ENCODE data around the gene TMEM47. TPM values are rescaled to one million over a fixed set of nuclear protein-coding genes. Genes with fewer than 3 reads are reported as not detected.

Gene TMEM47
- total and polyA plus RNA-seq, 2 of the 8 experiments (the other 6 are each of a cell fraction or from before 2014, with no cell fraction given) = 24.8 to 28.5 TPM

DNA sequence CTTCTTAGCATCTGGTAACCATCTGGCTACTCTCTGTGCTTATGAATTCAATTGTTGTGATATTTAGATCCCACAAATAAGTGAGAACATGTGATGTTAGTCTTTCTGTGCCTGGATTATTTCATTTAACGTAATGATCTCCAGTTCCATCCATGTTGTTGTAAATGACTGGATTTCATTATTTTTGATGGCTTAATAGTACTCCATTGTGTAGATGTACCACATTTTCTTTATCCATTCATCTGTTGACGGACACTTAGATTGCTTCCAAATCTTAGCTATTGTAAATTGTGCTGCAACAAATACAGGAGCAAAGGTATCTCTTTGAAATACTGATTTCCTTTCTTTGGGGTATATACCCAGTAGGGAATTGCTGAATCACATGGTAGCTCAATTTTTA, 30.0 kb upstream of the TMEM47 start:
- Histone ChIP-seq H2BK5ac (ENCODE audit: low read depth, low read length) (no peak overlapping the region), H2AK5ac (ENCODE audit: low read depth, low read length) (no peak overlapping the region), H3K27me3 (replicated peaks in 1 of 4; ENCODE audit: control insufficient read depth in 3 of 4, extremely low read depth in 1 of 4, insufficient read depth in 3 of 4, low read length in 3 of 4) (no peaks in the 10 kb centered on the region), H3K4me1 (replicated peaks in 1 of 4; ENCODE audit: control insufficient read depth in 3 of 4, insufficient read depth in 4 of 4, low read length in 3 of 4) (no peaks in the 10 kb centered on the region), H3K36me3 (ENCODE audit: control insufficient read depth in 2 of 4, insufficient read depth in 4 of 4, low read length in 3 of 4) (no peaks in the 10 kb centered on the region), H4K20me1 (replicated peaks in 1 of 2; ENCODE audit: control insufficient read depth in 1 of 2, insufficient read depth in 2 of 2, low read length in 2 of 2) (no peaks in the 10 kb centered on the region), H3K4me2 (ENCODE audit: insufficient read depth in 1 of 2, low read depth in 2 of 2, low read length in 2 of 2) (no peak overlapping the region), H2BK20ac (ENCODE audit: low read length) (no peak overlapping the region), H3K23ac (ENCODE audit: insufficient read length) (no peak overlapping the region), H3K4ac (replicated peaks; ENCODE audit: insufficient read length, low read depth, low read length) (no peak overlapping the region), H2BK12ac (ENCODE audit: low read depth, low read length) (no peak overlapping the region), H3K9ac (replicated peaks in 1 of 4; ENCODE audit: extremely low read depth in 1 of 4, low read depth in 3 of 4, low read length in 3 of 4) (no peak overlapping the region), H3K23me2 (ENCODE audit: low read depth, low read length) (no peaks in the 10 kb centered on the region), H3K79me2 (ENCODE audit: control insufficient read depth in 1 of 2, insufficient read depth in 2 of 2, low read length in 2 of 2) (no peaks in the 10 kb centered on the region), H3K4me3 (ENCODE audit: extremely low read depth in 1 of 4, insufficient read depth in 2 of 4, low read depth in 3 of 4, low read length in 4 of 4) (no peak overlapping the region), H4K5ac (ENCODE audit: insufficient read length, low read depth, low read length) (no peak overlapping the region), H3K27ac (ENCODE audit: low read depth, low read length) (no peak overlapping the region), H2BK120ac (replicated peaks; ENCODE audit: low read depth, low read length) (no peak overlapping the region), H2AFZ (ENCODE audit: low read length) (no peak overlapping the region), H3K9me3 (ENCODE audit: insufficient read depth in 2 of 2, low read depth in 1 of 2, low read length in 1 of 2) (no peaks in the 10 kb centered on the region), H2BK15ac (ENCODE audit: low read length) (no peak overlapping the region), H4K8ac (ENCODE audit: extremely low read depth, insufficient read depth, low read length) (no peak overlapping the region), H4K91ac (replicated peaks; ENCODE audit: insufficient read length, low read length) (no peak overlapping the region), H3K79me1 (ENCODE audit: low read depth, low read length) (no peaks in the 10 kb centered on the region), H3K56ac (replicated peaks; ENCODE audit: insufficient read length, low read depth, low read length) (no peak overlapping the region), H3K18ac (ENCODE audit: extremely low read depth, low read length) (no peak overlapping the region), H3K14ac (ENCODE audit: insufficient read length) (no peak overlapping the region)
- TF ChIP-seq, protein P1, sequence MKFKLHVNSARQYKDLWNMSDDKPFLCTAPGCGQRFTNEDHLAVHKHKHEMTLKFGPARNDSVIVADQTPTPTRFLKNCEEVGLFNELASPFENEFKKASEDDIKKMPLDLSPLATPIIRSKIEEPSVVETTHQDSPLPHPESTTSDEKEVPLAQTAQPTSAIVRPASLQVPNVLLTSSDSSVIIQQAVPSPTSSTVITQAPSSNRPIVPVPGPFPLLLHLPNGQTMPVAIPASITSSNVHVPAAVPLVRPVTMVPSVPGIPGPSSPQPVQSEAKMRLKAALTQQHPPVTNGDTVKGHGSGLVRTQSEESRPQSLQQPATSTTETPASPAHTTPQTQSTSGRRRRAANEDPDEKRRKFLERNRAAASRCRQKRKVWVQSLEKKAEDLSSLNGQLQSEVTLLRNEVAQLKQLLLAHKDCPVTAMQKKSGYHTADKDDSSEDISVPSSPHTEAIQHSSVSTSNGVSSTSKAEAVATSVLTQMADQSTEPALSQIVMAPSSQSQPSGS (IDR thresholded peaks at IDR 0.05; ENCODE audit: low read length) = no peak
- ChIA-PET CTCF (ENCODE audit: partially characterized antibody) (no interaction called here), POLR2A (ENCODE audit: partially characterized antibody) (interaction anchor here (0.5 kb wide), 1 partner anchor 12 kb away, joined by 3 read pairs; no protein-coding TSS in a partner anchor)
- FAIRE-seq (no peak), DNase-seq (ENCODE audit: low read depth in 1 of 2, low spot score in 2 of 2) (no peak)
- 96% methylated on average over 2 of the region's 2 CpGs; no CpG with 5 or more reads in 1 of the 2 experiments for WGBS, 2 experiments (ENCODE audit: extremely low coverage in 1 of 2, insufficient coverage in 1 of 2, insufficient read length in 1 of 2, insufficient replicate concordance in 2 of 2, low coverage in 1 of 2, low lambda C conversion rate in 2 of 2, missing lambda C conversion rate in 1 of 2)

Data from H1 (cell line).